NCI-H146 (cell line): ENCODE measurements around the gene WDR37.
"Not testable (repeated sequence)": the region's sequence is repeated elsewhere in the genome, so short reads cannot be mapped to it uniquely, and the experiment has no call there.

ENCODE experiments used
- DNase-seq: peaks from one replicate; lab custom pipeline; 2025; lab: John Stamatoyannopoulos, UW

Gene WDR37, protein sequence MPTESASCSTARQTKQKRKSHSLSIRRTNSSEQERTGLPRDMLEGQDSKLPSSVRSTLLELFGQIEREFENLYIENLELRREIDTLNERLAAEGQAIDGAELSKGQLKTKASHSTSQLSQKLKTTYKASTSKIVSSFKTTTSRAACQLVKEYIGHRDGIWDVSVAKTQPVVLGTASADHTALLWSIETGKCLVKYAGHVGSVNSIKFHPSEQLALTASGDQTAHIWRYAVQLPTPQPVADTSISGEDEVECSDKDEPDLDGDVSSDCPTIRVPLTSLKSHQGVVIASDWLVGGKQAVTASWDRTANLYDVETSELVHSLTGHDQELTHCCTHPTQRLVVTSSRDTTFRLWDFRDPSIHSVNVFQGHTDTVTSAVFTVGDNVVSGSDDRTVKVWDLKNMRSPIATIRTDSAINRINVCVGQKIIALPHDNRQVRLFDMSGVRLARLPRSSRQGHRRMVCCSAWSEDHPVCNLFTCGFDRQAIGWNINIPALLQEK

GRCh38 chr10:1056326-1057105 is at the start of gene WDR37:
WDR37 (plus strand) TSS chr10:1056385; CDS start chr10:1072156, 15,771 bp downstream.
- peak; percentile 90 for DNase-seq

GRCh38 chr10:1006573-1006972 is 49.6 kb upstream of the WDR37 start:
- no peak for DNase-seq

DNA sequence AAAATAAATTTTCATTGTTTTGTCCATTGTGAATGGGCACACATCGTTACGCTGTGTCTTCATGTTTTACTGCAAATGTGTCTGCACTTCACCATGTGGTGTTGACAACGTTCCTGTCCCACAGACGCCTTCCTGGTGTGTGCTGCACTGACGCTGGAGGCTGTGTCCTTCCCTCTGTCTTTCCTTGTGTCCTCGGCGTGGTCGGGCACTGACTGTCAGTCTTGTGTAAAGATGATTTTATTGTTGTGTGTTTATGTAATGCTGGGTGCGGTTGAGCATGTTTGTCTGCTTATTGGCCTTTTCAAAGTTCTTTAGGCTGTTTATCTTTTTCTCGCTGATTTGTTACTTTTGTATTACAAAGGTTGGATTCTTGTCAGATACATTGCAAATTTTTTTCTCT is 48.6 kb upstream of the WDR37 start:
- DNase-seq: no peak

DNA sequence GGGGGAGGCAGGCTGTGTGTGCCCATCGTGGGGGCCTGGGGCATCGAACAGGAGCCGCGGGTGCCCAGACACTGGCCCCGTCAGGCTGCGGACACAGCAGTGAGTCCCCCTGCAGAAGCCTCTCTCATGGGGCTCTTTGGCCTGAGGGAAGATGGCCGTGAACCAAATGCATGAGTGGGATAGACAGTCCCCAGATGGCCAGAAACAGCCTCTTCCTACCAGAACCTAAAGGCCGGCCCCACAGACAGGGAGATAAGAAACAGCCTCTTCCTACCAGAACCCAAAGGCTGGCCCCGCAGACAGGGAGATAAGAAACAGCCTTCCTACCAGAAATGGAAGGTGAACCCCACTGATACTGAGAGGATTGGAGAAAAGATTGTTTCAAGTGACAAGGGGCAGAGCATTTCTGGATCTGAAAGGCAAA is 47.1 kb upstream of the WDR37 start:
- DNase-seq: no peak

- not testable (repeated sequence) for DNase-seq
These were observed 46.2 kb upstream of the WDR37 start for GRCh38 chr10:1009947-1010346.

GRCh38 chr10:1010703-1011102 is 45.5 kb upstream of the WDR37 start:
- no peak for DNase-seq

DNA sequence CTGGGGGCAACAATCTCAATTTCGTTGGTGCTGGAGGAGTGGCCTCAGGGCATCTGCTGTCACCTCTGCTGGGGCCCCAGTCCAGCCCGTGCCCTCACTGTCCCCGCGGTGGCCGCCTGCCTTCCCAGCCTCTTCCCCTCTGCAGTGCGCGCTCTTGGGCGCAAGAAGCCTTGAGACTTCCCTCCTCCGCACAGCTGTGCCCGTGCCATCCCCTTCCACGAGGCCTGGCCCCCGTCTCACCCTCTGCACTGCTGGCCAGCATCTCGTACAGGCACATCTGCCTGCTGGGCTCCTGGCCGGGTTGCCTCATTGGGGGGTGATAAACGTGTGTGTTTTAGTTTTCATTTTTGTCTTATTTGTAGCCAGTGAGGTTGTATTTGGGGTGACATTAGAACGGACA is 44.5 kb upstream of the WDR37 start:
- DNase-seq: no peak

- no peak for DNase-seq
These were observed 40.5 kb upstream of the WDR37 start for GRCh38 chr10:1015688-1016087.

DNA sequence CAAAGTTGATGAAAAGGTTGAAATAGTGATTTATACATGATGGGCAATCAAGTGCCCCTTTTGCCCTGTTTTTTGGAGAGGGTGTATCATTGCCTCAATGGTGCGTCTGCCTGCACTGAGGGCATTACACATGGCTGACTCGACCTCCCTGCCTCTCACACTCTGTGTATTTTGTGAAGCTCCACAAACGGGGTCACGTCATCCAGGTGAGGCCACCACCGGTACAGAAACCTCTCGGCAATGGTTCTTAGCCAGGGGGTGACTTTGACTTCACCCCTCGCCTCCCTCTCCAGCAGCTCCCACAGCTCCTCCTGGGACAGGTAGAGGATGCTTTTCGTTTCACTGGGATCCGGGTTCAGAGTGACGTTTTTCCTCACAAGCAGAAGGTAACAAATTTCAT is 36.8 kb upstream of the WDR37 start:
- no peak for DNase-seq

DNA sequence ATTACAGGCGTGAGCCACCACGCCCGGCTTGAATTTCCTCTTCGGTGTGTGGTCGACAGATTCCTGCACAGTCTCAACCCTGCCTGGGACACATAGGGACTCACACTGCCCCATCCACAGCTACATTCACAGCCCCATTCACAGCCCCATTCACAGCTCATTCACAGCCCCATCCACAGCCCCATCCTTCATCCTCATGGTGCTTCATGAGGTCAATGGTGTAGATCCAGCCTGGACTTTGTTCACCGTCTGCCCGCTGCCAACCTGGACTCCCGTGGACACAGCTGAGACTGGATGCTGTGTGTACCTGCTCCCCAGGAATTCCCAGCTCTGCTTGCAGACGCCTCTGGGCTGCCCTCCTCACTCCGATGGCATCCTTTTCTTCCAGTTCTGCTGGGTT is 35.7 kb upstream of the WDR37 start:
- DNase-seq: no peak

DNA sequence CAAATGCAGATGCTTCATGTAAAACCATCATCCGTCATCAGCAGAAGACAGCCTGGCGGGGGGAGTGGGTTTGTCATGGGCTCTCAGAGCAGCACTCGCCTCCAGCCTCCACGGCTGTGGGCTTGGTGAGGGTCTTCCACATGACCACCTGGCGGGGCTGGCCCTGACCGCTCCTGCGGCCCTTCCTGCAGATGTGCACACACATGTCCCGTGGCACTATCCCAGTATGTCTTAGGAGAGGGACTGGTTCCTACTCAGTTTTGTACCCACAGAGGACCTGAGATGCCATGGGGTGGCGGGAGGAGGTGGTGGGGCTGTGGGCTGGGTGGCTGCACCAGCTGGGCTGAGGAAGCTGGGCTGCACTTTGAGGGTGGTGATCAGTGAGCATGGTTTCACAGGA is 35.2 kb upstream of the WDR37 start:
- no peak for DNase-seq

- DNase-seq: no peak
These were observed 33.8 kb upstream of the WDR37 start for GRCh38 chr10:1022413-1022812.

DNA sequence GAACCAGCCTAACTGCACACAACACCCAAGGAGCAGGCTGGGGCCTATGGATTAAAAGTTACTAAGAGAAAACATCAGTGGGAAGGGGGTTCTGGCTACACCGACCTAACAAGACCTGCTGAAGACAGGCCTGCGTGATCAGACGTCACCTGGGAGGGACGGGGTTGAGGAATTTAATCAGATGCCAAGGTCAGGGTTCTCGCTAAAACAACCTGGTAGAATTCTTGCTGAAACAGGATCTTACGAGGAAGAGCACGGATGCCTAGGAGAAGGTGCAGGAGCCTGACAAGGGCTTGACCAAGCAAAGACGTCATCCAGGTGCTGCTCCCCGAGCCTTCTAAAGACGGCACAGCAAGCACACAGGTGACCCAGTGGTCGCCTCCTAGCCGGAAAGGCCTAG is 32.1 kb upstream of the WDR37 start:
- no peak for DNase-seq

- DNase-seq: no peak
These were observed 30.5 kb upstream of the WDR37 start, which contains the start of gene IDI2 for GRCh38 chr10:1025683-1026082. IDI2 (minus strand) TSS chr10:1025859; CDS start chr10:1024723, 1,136 bp downstream.

DNA sequence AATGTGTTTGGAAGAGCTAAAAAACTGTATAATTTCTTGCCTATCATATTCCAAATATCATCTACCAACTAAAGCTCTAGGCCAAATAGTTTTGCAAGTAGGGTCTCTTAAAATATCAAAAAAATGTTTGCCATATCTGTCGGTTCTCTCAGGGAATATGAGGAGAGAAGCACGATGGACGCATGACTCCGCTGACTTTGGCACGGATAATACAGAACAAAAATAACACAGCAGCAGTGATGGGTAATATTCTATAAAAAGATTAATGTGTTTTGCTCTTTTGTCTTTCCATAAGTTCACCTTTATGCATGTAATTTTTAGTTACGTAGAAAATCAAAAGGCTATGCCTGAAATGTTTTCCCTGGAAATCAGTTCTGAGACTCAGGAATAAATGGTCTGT is 29.6 kb upstream of the WDR37 start:
- no peak for DNase-seq

GRCh38 chr10:1029838-1030237 is 26.3 kb upstream of the WDR37 start:
- no peak for DNase-seq

DNA sequence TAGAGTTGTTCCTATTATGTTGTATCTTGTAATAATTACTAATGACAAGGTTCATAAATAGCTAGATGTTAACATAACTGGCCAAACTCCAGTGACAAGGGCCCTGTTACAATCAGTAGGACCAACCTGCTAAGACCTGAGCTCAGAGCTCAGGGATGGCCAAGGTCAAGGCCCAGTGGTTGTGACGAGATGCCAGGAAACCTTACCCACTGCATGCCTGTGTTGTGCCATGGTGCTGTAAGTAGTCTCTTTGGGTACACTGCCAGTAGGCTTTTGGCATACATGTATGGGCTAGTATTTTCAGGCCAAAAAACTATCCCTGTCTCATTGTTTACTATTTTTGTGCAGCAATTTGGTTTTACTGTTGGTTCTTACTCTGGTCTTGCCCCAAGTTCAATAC is 22.6 kb upstream of the WDR37 start:
- no peak for DNase-seq

DNA sequence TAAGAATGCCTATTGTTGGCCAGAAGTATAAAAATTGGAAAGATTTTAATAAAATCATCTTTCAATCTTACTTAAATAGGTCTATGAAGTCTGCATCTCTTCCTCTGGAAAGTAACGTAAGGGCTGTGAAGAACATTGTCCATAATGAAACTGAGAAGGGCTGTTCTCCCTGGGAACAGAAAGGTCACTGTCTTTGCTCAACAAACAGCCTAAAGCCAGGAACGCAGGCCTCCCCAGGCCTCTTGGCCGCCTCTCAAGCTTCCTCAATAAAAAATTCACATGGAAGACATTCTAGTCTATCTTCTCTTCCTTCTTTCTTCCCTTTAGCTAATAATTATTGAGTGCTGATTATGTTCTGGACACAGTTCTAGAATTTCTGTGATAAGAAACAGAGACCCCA is 21.4 kb upstream of the WDR37 start:
- DNase-seq: no peak

- DNase-seq: no peak
These were observed 21.0 kb upstream of the WDR37 start for GRCh38 chr10:1035201-1035600.

DNA sequence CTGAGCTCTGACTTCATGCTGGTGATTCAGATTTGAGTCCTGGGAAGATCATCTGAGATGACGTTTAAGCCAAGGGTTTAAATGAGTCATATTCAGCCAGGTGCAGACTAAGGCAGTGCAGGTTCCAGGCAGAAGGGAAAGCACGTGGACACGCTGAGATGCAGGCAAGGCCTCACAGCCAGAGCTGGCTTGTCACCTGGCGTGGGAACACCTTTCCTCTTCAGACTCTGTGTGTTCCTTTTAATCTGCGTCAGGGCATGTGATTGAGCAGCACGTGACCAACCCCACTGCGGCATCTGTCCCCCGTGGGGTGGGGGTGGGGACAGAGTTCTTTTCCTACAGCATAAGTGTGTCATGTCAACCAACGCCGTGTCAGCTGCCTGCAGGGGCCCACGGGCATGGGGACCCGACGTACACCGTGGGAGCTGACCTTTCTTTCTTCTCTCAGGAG is 19.8 kb upstream of the WDR37 start:
- no peak for DNase-seq

GRCh38 chr10:1037098-1037497 is 19.1 kb upstream of the WDR37 start:
- no peak for DNase-seq

DNA sequence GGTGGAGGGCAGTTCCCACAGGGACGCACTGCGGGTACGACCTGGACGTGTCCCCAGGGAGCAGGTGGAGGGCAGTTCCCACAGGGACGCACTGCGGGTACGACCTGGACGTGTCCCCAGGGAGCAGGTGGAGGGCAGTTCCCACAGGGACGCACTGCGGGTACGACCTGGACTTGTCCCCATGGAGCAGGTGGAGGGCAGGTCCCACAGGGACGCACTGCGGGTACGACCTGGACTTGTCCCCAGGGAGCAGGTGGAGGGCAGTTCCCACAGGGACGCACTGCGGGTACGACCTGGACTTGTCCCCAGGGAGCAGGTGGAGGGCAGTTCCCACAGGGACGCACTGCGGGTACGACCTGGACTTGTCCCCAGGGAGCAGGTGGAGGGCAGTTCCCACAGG is 17.4 kb upstream of the WDR37 start:
- peak; percentile 20 for DNase-seq

DNA sequence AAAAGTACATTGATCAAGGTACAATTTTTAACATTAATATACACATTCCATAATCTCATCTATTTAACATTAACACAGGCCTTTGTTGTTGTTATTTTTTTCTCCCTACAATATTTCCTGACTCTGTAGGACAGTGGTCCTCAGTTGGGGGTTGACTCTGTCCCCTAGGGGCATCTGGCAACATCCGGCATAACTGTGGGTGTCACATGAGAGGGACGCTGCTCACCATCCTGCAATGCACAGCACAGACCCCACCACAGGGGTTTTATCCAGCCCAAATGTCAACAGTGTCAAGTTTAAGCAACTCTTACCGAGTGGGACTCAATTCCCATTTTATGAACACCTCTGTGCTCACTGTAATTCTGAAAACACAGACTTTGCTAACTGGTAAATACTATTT is 16.1 kb upstream of the WDR37 start:
- no peak for DNase-seq
